Measurements from ENCODE around the gene TBL1X.
"Not testable (repeated sequence)": the region's sequence is repeated elsewhere in the genome, so short reads cannot be mapped to it uniquely, and the experiment has no call there.

Gene TBL1X

DNA sequence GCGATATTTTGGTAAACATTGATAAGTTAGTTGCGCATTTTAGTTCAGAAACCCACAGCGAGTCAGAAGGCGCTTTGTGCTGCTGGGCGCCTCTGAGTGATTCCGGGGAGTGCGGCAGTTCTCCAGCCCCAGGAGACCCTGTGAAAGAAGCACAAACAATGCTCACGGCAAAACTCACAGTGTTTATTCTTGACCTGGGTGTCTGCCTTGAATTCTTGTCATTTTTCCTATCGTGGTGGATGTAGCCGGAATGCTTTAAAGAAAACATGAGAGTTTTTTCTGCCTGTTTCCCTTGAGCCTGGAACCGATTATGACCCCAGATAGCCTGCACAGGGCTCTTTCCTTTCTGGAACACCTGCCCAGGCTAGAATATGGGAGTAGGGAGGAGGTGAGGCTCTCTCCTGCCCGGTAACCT lies 6.7 kb downstream of the TBL1X start:
- no peak overlapping the region for H3K9ac ChIP-seq (ENCODE audit: low read length)
- TF ChIP-seq, protein P1, sequence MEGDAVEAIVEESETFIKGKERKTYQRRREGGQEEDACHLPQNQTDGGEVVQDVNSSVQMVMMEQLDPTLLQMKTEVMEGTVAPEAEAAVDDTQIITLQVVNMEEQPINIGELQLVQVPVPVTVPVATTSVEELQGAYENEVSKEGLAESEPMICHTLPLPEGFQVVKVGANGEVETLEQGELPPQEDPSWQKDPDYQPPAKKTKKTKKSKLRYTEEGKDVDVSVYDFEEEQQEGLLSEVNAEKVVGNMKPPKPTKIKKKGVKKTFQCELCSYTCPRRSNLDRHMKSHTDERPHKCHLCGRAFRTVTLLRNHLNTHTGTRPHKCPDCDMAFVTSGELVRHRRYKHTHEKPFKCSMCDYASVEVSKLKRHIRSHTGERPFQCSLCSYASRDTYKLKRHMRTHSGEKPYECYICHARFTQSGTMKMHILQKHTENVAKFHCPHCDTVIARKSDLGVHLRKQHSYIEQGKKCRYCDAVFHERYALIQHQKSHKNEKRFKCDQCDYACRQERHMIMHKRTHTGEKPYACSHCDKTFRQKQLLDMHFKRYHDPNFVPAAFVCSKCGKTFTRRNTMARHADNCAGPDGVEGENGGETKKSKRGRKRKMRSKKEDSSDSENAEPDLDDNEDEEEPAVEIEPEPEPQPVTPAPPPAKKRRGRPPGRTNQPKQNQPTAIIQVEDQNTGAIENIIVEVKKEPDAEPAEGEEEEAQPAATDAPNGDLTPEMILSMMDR (IDR thresholded peaks at IDR 0.05; ENCODE audit: low read depth, low read length), result no peak
- TF ChIP-seq EZH2phosphoT487 (IDR thresholded peaks at IDR 0.05; ENCODE audit: low read depth), result no peak
- H4K20me1 ChIP-seq (ENCODE audit: insufficient read depth, low read length), result peaks cover 43% of the 10 kb centered on the region
- no peak overlapping the region for H2AFZ ChIP-seq (ENCODE audit: low read depth, low read length)
- H3K4me1 ChIP-seq (ENCODE audit: low read length), result peaks cover 14% of the 10 kb centered on the region
- no peak overlapping the region for H3K4me3 ChIP-seq (ENCODE audit: low read length)
- H3K9me3 ChIP-seq (ENCODE audit: insufficient read depth, low read length), result no peaks in the 10 kb centered on the region
- H3K27ac ChIP-seq (ENCODE audit: low read length), result no peak overlapping the region
- no peaks in the 10 kb centered on the region for H3K27me3 ChIP-seq (ENCODE audit: low read depth, low read length)
- peaks cover 62% of the 10 kb centered on the region for H3K79me2 ChIP-seq (ENCODE audit: low read length)
- H3K36me3 ChIP-seq (replicated peaks; ENCODE audit: low read depth, low read length), result peaks cover 10% of the 10 kb centered on the region
- no peak overlapping the region for H3K4me2 ChIP-seq (ENCODE audit: low read length)

DNA sequence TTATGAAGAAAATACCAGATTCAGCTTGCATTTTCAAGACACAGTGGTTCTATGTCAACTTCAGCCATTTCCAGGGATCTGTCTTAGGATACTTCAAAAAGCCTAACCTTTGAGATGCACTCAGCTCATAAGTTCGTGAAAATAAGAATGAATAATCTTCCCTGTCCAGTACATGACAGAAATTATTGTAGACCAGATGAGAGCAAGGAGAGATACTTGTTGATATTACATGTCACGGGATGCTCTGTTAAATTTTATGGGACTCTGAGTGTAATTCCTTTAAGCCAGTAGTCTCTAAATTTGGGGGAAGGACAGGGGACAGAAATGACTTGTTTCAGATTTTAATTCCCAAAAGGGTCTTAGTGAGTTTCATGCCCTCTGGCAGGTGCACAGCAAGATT lies 8.8 kb downstream of the TBL1X start:
- TF ChIP-seq, protein P1 (IDR thresholded peaks at IDR 0.05; ENCODE audit: low read depth, low read length), result no peak
- no peak for TF ChIP-seq EZH2phosphoT487 (IDR thresholded peaks at IDR 0.05; ENCODE audit: low read depth)
- Histone ChIP-seq H3K4me3 (ENCODE audit: low read length) (no peak overlapping the region), H3K27ac (ENCODE audit: low read length) (no peak overlapping the region), H3K9ac (ENCODE audit: low read length) (no peak overlapping the region), H3K36me3 (replicated peaks; ENCODE audit: low read depth, low read length) (no peaks in the 10 kb centered on the region), H3K4me1 (ENCODE audit: low read length) (peaks cover 10% of the 10 kb centered on the region), H3K4me2 (ENCODE audit: low read length) (no peak overlapping the region), H2AFZ (ENCODE audit: low read depth, low read length) (no peak overlapping the region), H3K27me3 (ENCODE audit: low read depth, low read length) (no peaks in the 10 kb centered on the region), H4K20me1 (ENCODE audit: insufficient read depth, low read length) (peaks cover 30% of the 10 kb centered on the region), H3K79me2 (ENCODE audit: low read length) (peaks cover 60% of the 10 kb centered on the region), H3K9me3 (ENCODE audit: insufficient read depth, low read length) (no peaks in the 10 kb centered on the region)

DNA sequence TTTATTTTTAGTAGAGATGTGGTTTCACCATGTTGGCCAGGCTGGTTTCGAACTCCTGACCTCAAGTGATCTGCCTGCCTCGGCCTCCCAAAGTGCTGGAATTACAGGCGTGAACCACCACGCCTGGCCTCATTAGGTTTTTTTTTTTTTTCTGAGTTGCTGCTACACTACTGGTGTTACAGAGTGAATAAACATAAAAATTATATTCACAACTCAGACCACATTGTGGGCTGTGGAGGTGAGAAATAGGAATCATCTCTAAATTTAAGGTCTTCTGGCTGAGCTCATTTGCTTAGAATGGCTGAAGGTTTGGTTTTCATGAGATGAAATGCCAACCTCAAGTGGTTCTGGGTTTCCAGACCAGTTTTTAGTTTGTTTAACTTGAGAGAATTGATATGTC lies 10.6 kb downstream of the TBL1X start:
- peaks cover 56% of the 10 kb centered on the region for H3K79me2 ChIP-seq (ENCODE audit: low read length)
- H3K4me3 ChIP-seq (ENCODE audit: low read length); H3K4me1 ChIP-seq (ENCODE audit: low read length); H3K36me3 ChIP-seq (replicated peaks; ENCODE audit: low read depth, low read length); H3K4me2 ChIP-seq (ENCODE audit: low read length); H3K27me3 ChIP-seq (ENCODE audit: low read depth, low read length); H3K27ac ChIP-seq (ENCODE audit: low read length); H3K9me3 ChIP-seq (ENCODE audit: insufficient read depth, low read length); H2AFZ ChIP-seq (ENCODE audit: low read depth, low read length); H3K9ac ChIP-seq (ENCODE audit: low read length): not testable (repeated sequence)
- peaks cover 28% of the 10 kb centered on the region for H4K20me1 ChIP-seq (ENCODE audit: insufficient read depth, low read length)

DNA sequence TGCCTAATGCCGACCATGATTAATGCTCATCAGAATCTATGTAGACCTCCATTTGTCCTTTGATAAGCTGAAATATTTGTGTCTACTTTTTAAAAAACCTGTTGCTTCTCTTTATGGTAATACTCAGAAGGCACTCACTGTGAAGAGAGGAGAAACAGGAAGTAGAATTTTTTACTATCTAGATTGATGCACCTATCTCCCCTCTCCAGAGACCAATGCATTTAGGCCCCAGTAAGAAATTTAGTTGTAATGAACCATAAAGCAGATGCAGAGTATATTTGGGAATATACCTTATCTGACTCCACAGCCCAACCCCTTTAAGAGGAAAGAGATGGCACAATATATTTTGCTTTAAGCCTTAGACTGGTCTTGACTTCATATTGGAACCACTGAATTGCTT lies 11.1 kb downstream of the TBL1X start:
- H3K9me3 ChIP-seq (ENCODE audit: insufficient read depth, low read length), result no peaks in the 10 kb centered on the region
- H4K20me1 ChIP-seq (ENCODE audit: insufficient read depth, low read length), result peaks cover 25% of the 10 kb centered on the region
- no peak overlapping the region for H3K9ac ChIP-seq (ENCODE audit: low read length)
- H3K27me3 ChIP-seq (ENCODE audit: low read depth, low read length), result no peaks in the 10 kb centered on the region
- no peaks in the 10 kb centered on the region for H3K36me3 ChIP-seq (replicated peaks; ENCODE audit: low read depth, low read length)
- H3K4me3 ChIP-seq (ENCODE audit: low read length), result no peak overlapping the region
- peaks cover 53% of the 10 kb centered on the region for H3K79me2 ChIP-seq (ENCODE audit: low read length)
- H3K27ac ChIP-seq (ENCODE audit: low read length), result no peak overlapping the region
- TF ChIP-seq EZH2phosphoT487 (IDR thresholded peaks at IDR 0.05; ENCODE audit: low read depth), result no peak
- TF ChIP-seq, protein P1 (IDR thresholded peaks at IDR 0.05; ENCODE audit: low read depth, low read length), result no peak
- peaks cover 10% of the 10 kb centered on the region for H3K4me1 ChIP-seq (ENCODE audit: low read length)
- H3K4me2 ChIP-seq (ENCODE audit: low read length), result no peak overlapping the region
- H2AFZ ChIP-seq (ENCODE audit: low read depth, low read length), result no peak overlapping the region
